ENCODE measurements around the gene NUDT19. TPM values are rescaled to one million over a fixed set of nuclear protein-coding genes. Genes with fewer than 3 reads are reported as not detected.

Gene NUDT19
- polyA plus RNA-seq, 1 donor (not counting 4 experiments of a cell fraction or from before 2014, with no cell fraction given), result 12.2 TPM

DNA sequence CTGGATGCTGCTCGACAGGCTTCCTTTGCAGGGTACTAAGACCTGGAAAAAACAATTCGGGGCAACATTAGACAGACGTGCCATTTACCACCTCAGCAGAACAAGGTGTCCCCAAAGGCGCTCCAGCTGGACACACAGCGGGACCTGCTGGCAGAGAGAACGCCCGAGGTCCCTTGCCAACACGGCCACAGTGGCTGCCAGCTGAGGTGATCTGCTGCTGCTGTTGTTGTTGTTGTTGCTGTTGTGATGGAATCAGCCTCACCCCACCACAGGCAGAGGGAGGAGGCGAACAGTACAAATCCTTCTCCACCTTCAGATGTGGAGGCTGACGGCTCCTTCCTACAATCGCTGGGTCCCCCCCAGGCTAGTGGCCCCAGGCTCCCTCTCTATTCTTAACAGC lies 41.9 kb upstream of the NUDT19 start:
- TF ChIP-seq, protein P1, sequence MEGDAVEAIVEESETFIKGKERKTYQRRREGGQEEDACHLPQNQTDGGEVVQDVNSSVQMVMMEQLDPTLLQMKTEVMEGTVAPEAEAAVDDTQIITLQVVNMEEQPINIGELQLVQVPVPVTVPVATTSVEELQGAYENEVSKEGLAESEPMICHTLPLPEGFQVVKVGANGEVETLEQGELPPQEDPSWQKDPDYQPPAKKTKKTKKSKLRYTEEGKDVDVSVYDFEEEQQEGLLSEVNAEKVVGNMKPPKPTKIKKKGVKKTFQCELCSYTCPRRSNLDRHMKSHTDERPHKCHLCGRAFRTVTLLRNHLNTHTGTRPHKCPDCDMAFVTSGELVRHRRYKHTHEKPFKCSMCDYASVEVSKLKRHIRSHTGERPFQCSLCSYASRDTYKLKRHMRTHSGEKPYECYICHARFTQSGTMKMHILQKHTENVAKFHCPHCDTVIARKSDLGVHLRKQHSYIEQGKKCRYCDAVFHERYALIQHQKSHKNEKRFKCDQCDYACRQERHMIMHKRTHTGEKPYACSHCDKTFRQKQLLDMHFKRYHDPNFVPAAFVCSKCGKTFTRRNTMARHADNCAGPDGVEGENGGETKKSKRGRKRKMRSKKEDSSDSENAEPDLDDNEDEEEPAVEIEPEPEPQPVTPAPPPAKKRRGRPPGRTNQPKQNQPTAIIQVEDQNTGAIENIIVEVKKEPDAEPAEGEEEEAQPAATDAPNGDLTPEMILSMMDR (optimal IDR thresholded peaks at IDR 0.05 in 1 of 3, IDR thresholded peaks at IDR 0.05 in 1 of 3, conservative IDR thresholded peaks at IDR 0.05 in 1 of 3; ENCODE audit: extremely low read depth in 1 of 3, insufficient read depth in 2 of 3, low read length in 3 of 3), result no peak
- no peak for TF ChIP-seq EZH2 (IDR thresholded peaks at IDR 0.05; ENCODE audit: low read length)
- no peak overlapping the region for H3K4me3 ChIP-seq (ENCODE audit: control insufficient read depth in 2 of 3, extremely low read depth in 1 of 3, insufficient read depth in 2 of 3, low read depth in 1 of 3, low read length in 3 of 3)
- H3K4me2 ChIP-seq (ENCODE audit: control insufficient read depth, extremely low read depth, insufficient read depth, low read depth, low read length), result no peak overlapping the region
- H3K27ac ChIP-seq (ENCODE audit: control insufficient read depth, insufficient read depth, low read length), result no peak overlapping the region
- H3K79me2 ChIP-seq (ENCODE audit: control insufficient read depth, insufficient read depth, low read length), result peaks cover 8% of the 10 kb centered on the region
- no peak overlapping the region for H3K9ac ChIP-seq (ENCODE audit: control insufficient read depth, extremely low read depth, insufficient read depth, low read length)
- H3K4me1 ChIP-seq (ENCODE audit: control insufficient read depth, extremely low read depth, insufficient read depth, low read length), result no peaks in the 10 kb centered on the region
- H4K20me1 ChIP-seq (ENCODE audit: control insufficient read depth, extremely low read depth, insufficient read depth, low read length), result no peaks in the 10 kb centered on the region
- H3K9me1 ChIP-seq (ENCODE audit: control insufficient read depth, extremely low read depth, insufficient read depth, low read length), result no peaks in the 10 kb centered on the region
- no peak for FAIRE-seq
- H3K27me3 ChIP-seq (ENCODE audit: control insufficient read depth, extremely low read depth, insufficient read depth, low read length), result no peaks in the 10 kb centered on the region
- H3K36me3 ChIP-seq (ENCODE audit: control insufficient read depth in 2 of 2, extremely low read depth in 1 of 2, insufficient read depth in 2 of 2, low read length in 2 of 2), result peaks cover 15 to 19% of the 10 kb centered on the region in 2 experiments
- H3K9me3 ChIP-seq (ENCODE audit: control insufficient read depth, low read depth, low read length), result no peaks in the 10 kb centered on the region
- DNase-seq (ENCODE audit: low read depth, low spot score), result no peak
- H2AFZ ChIP-seq (ENCODE audit: control insufficient read depth, low read length), result no peak overlapping the region
- dilution Hi-C loops (cut with MboI; ENCODE audit: extremely low pct_ligation_motif_present, low sequenced_read_pairs), result no loop called here

DNA sequence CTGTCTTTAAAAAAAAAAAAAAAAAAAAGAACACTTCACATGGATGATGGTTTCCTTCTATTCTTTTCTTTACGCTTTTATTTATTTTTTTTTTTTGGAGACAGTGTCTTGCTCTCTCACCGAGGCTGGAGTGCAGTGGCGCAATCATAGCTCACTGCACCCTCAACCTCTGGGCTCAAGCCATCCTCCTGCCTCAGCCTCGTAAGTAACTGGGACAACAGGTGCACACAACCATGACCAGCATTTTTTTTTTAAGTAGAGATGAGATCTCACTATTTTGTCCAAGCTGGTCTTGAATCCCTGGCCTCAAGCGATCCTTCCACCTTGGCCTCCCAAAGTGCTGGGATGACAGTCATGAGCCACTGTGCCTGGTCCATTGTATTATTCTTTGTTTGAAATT lies 41.0 kb upstream of the NUDT19 start:
- no peak for FAIRE-seq
- no peak overlapping the region for H3K9ac ChIP-seq (ENCODE audit: control insufficient read depth, extremely low read depth, insufficient read depth, low read length)
- H2AFZ ChIP-seq (ENCODE audit: control insufficient read depth, low read length), result no peak overlapping the region
- TF ChIP-seq EZH2 (IDR thresholded peaks at IDR 0.05; ENCODE audit: low read length), result no peak
- TF ChIP-seq, protein P1 (optimal IDR thresholded peaks at IDR 0.05 in 1 of 3, IDR thresholded peaks at IDR 0.05 in 1 of 3, conservative IDR thresholded peaks at IDR 0.05 in 1 of 3; ENCODE audit: extremely low read depth in 1 of 3, insufficient read depth in 2 of 3, low read length in 3 of 3), result no peak
- dilution Hi-C loops (cut with MboI; ENCODE audit: extremely low pct_ligation_motif_present, low sequenced_read_pairs), result no loop called here
- H4K20me1 ChIP-seq (ENCODE audit: control insufficient read depth, extremely low read depth, insufficient read depth, low read length), result no peaks in the 10 kb centered on the region
- H3K4me3 ChIP-seq (ENCODE audit: control insufficient read depth in 2 of 3, extremely low read depth in 1 of 3, insufficient read depth in 2 of 3, low read depth in 1 of 3, low read length in 3 of 3), result no peak overlapping the region
- peaks cover 19 to 22% of the 10 kb centered on the region in 2 experiments for H3K36me3 ChIP-seq (ENCODE audit: control insufficient read depth in 2 of 2, extremely low read depth in 1 of 2, insufficient read depth in 2 of 2, low read length in 2 of 2)
- H3K9me3 ChIP-seq (ENCODE audit: control insufficient read depth, low read depth, low read length), result no peaks in the 10 kb centered on the region
- no peak overlapping the region for H3K27ac ChIP-seq (ENCODE audit: control insufficient read depth, insufficient read depth, low read length)
- no peaks in the 10 kb centered on the region for H3K4me1 ChIP-seq (ENCODE audit: control insufficient read depth, extremely low read depth, insufficient read depth, low read length)
- H3K9me1 ChIP-seq (ENCODE audit: control insufficient read depth, extremely low read depth, insufficient read depth, low read length), result no peaks in the 10 kb centered on the region
- no peak overlapping the region for H3K4me2 ChIP-seq (ENCODE audit: control insufficient read depth, extremely low read depth, insufficient read depth, low read depth, low read length)
- H3K27me3 ChIP-seq (ENCODE audit: control insufficient read depth, extremely low read depth, insufficient read depth, low read length), result no peaks in the 10 kb centered on the region
- DNase-seq (ENCODE audit: low read depth, low spot score), result no peak
- peaks cover 10% of the 10 kb centered on the region for H3K79me2 ChIP-seq (ENCODE audit: control insufficient read depth, insufficient read depth, low read length)

Measured in keratinocyte (primary cell).